HG03064 (cell line): Measurements from ENCODE around the gene NAIF1.

ENCODE experiments used
- ATAC-seq: cut with Tn5 transposase; IDR thresholded peaks from one replicate; pipeline ENCODE4 v1.9.1; 2021; ENCODE audit warnings: low read depth; ENCODE audit not compliant: unreplicated experiment

NAIF1 gene

GRCh38 chr9:128102861-128103588 is 35.9 kb upstream of the NAIF1 start:
- ATAC-seq, result no peak

- ATAC-seq, result no peak
Measured at GRCh38 chr9:128102196-128102595, 35.1 kb upstream of the NAIF1 start.

- no peak for ATAC-seq
Measured at GRCh38 chr9:128101690-128102089, 34.6 kb upstream of the NAIF1 start.

GRCh38 chr9:128101231-128101661 is 34.1 kb upstream of the NAIF1 start:
- no peak for ATAC-seq

- ATAC-seq, result no peak
Measured at GRCh38 chr9:128100581-128100980, 33.5 kb upstream of the NAIF1 start.

- no peak for ATAC-seq
Measured at GRCh38 chr9:128099932-128100491, 32.9 kb upstream of the NAIF1 start.

- no peak for ATAC-seq
Measured at GRCh38 chr9:128099231-128099931, 32.3 kb upstream of the NAIF1 start.

- no peak for ATAC-seq
Measured at GRCh38 chr9:128098297-128099230, 31.4 kb upstream of the NAIF1 start.

GRCh38 chr9:128097543-128098296 is 30.6 kb upstream of the NAIF1 start:
- no peak for ATAC-seq

- ATAC-seq, result no peak
Measured at GRCh38 chr9:128096616-128097536, 29.8 kb upstream of the NAIF1 start.

- ATAC-seq, result no peak
Measured at GRCh38 chr9:128094950-128095544, 27.9 kb upstream of the NAIF1 start.

GRCh38 chr9:128094166-128094949 is 27.2 kb upstream of the NAIF1 start:
- ATAC-seq, result peak; percentile 60

GRCh38 chr9:128093011-128093410 is 25.9 kb upstream of the NAIF1 start:
- ATAC-seq, result no peak

- ATAC-seq, result no peak
Measured at GRCh38 chr9:128092199-128092977, 25.3 kb upstream of the NAIF1 start.

GRCh38 chr9:128091571-128091970 is 24.5 kb upstream of the NAIF1 start:
- ATAC-seq, result no peak

- ATAC-seq, result no peak
Measured at GRCh38 chr9:128091144-128091543, 24.0 kb upstream of the NAIF1 start.

GRCh38 chr9:128089299-128089698 is 22.2 kb upstream of the NAIF1 start:
- ATAC-seq, result no peak
